ENCODE results near the gene PWWP2B. TPM values are rescaled to one million over a fixed set of nuclear protein-coding genes. Genes with fewer than 3 reads are reported as not detected.
A peak's percentile ranks its signal among the peaks of the same experiment; 100 is the strongest.

PWWP2B gene
- total RNA-seq, 1 donor from 2014 or later = 25.2 TPM

DNA sequence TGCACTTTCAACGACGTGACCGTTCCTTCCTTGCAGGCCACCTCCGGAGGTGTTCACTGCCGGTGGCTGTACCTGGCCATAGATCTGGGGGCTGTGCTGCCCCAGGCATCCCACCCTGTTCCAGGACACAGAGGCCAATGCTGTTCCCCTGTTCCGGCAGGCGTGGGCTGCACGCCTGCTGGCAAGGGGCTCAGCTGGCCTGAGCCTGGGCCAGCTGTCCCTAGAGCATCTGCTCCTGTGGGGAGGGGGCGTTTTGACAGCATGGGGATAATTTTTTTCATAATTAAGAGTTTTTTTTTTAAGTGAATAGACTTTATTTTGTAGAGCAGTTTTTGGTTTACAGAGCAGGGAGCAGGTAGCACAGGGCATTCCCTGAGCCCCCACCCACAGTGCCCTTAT is 28.8 kb downstream of the PWWP2B start:
- intact Hi-C loops (cut with DNase I) = no loop called here
- no peak overlapping the region for H3K4me3 ChIP-seq
- H3K27ac ChIP-seq = no peak overlapping the region
- H3K36me3 ChIP-seq = no peaks in the 10 kb centered on the region
- ATAC-seq = no peak
- TF ChIP-seq CTCF (IDR thresholded peaks at IDR 0.05) = no peak
- DNase-seq = no peak
- H3K4me1 ChIP-seq = peaks cover 29% of the 10 kb centered on the region
- no peaks in the 10 kb centered on the region for H3K9me3 ChIP-seq
- no peaks in the 10 kb centered on the region for H3K27me3 ChIP-seq (ENCODE audit: low read depth)

DNA sequence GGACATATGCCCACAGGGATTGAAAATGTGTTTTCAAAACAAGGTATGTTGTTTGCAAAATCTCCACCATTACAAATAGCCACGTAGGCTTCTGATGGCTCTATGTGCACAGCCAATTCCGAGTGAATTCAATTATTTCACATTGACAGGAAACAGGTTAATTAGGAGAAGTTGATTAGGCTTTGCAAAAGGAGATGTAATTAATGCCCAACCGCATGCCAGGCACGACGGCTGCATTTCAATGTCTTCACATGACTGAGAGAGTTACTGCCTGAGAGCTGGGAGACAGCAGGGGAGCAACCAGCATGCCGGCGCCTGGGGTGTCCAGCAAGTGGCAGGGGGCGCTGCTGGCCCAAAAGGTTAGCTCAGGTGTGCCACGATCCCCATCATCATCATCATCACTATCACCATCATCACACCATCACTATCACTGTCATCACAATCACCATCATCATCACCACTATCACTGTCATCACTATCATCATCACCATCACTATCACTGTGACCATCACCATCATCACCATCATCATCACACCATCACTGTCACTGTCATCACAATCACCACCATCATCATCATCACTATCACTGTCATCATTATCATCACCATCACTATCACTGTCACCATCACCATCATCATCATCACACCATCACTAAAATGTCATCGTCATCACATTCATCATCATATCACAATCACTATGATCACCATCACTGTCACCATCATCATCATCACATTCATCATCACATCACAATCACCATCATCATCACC is 30.2 kb downstream of the PWWP2B start:
- Histone ChIP-seq H3K27me3 (ENCODE audit: low read depth) (no peaks in the 10 kb centered on the region), H3K27ac (no peak overlapping the region), H3K4me1 (peaks cover 15% of the 10 kb centered on the region), H3K36me3 (no peaks in the 10 kb centered on the region), H3K4me3 (no peak overlapping the region), H3K9me3 (no peaks in the 10 kb centered on the region)
- TF ChIP-seq CTCF (IDR thresholded peaks at IDR 0.05) = no peak
- ATAC-seq (no peak), DNase-seq (no peak)
- intact Hi-C loops (cut with DNase I) = no loop called here

DNA sequence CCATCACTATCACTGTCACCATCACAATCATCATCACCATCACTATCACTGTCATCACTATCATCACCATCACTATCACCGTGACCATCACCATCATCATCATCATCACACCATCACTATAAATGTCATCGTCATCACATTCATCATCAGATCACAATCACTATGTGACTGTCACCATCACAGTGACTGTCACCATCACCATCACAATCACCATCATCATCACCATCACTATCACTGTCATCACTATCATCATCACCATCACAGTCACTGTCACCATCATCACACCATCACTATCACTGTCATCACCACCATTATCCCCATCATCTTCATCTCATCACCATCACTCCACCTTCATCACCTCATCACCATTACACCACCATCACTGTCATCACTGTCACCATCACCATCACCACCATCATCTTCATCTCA is 31.0 kb downstream of the PWWP2B start:
- H3K4me3 ChIP-seq = no peak overlapping the region
- H3K27me3 ChIP-seq (ENCODE audit: low read depth) = no peaks in the 10 kb centered on the region
- no peak overlapping the region for H3K27ac ChIP-seq
- H3K9me3 ChIP-seq = no peaks in the 10 kb centered on the region
- ATAC-seq (no peak), DNase-seq (no peak)
- intact Hi-C loops (cut with DNase I) = no loop called here
- H3K36me3 ChIP-seq = no peaks in the 10 kb centered on the region
- peaks cover 8% of the 10 kb centered on the region for H3K4me1 ChIP-seq
- TF ChIP-seq CTCF (IDR thresholded peaks at IDR 0.05) = no peak

DNA sequence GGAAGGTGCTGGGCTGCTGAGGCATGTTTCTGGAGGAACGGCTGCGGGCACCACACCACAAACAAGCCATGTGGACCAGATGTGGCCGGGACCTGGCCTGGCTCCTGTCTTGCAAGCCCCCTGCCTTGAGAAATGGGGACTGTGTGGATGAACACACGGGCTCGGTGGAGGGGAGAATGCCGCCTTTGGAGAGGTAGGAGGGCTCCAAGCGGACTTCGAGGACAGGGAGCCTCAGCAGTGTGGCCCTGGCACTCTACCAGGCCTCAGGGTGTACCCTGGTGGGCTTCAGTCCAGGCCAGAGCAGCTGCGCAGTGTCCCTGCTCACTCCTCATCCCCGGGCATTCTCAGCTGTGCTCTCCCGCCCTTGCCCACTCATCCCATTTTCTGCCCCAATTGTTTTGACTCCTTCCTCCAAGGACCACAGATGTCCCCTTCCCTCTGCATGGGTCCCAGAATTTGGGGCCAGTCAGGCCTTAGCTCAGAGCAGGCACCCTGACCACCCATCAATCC is 31.5 kb downstream of the PWWP2B start:
- intact Hi-C loops (cut with DNase I) = no loop called here
- DNase-seq = no peak
- no peak for ATAC-seq
- Histone ChIP-seq H3K27me3 (ENCODE audit: low read depth) (no peaks in the 10 kb centered on the region), H3K4me3 (no peak overlapping the region), H3K9me3 (no peaks in the 10 kb centered on the region), H3K36me3 (no peaks in the 10 kb centered on the region), H3K27ac (no peak overlapping the region), H3K4me1 (peaks cover 8% of the 10 kb centered on the region)
- no peak for TF ChIP-seq CTCF (IDR thresholded peaks at IDR 0.05)

DNA sequence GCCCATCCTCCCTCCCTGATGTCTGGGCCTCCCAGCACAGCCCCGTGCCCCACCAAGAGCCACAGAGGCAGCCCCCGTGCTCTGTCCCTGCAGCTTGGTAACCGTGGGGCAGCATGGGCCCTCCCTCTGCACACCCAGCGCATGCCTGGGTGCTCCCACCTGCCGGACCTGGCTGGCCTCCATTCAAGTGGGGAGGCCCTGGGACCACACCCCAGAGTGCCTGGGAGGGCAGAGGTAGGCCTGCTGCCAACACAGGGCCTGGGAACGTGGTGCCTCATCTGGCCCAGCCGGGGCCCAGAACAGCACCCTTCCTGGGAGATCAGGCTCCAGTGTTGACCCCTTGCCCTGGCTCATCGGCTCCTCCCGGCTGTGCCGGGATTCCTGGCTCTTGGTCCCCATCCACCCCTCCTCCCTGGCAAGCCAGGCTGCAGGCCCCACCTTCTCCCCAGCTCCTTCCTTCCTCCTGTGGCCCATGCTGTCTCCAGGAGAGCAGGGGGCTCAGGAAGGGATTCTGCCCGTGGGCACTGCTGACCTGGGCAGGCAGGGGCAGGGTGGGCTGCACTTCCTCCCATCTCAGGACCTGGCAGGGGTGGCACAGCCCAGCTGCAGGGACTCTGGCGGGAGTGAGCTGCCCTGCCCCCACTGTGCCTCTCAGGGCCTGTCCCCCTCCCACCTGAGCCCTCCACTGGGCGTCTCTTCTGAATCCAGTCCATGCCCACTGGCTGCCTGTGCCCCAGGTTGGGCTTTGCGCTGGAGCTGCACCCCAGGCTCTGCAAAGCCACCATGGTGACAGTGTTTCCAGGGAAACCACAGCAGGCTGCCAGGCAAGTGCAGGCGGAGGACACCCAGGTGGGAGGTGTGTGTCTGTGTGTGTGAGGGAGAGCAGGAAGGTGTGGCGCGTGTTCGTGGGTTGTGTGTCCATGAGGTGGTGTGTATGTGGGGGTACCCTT is 32.6 kb downstream of the PWWP2B start:
- Histone ChIP-seq H3K36me3 (no peaks in the 10 kb centered on the region), H3K27ac (no peak overlapping the region), H3K27me3 (ENCODE audit: low read depth) (no peaks in the 10 kb centered on the region), H3K4me3 (no peak overlapping the region), H3K4me1 (peaks cover 14% of the 10 kb centered on the region), H3K9me3 (no peaks in the 10 kb centered on the region)
- TF ChIP-seq CTCF (IDR thresholded peaks at IDR 0.05) = no peak
- ATAC-seq (peak; percentile 11 to 14), DNase-seq (no peak)
- intact Hi-C loops (cut with DNase I) = no loop called here
